Epithelial cell of esophagus (primary cell): ENCODE results near the gene CBR1.

Experiments used
- DNase-seq: peaks from one replicate; pipeline ENCODE4 v3.0.0; 2010; ENCODE audit warnings: low read depth
- H3K4me3 ChIP-seq: 2 replicates; pipeline ENCODE4 v1.5.1; 2011; ENCODE audit warnings: mild to moderate bottlenecking, low read length, control low read depth
- CTCF ChIP-seq: IDR thresholded peaks from 2 replicates; pipeline ENCODE4 v1.5.1; 2011; ENCODE audit warnings: low read depth, mild to moderate bottlenecking, low read length, control low read depth, inconsistent platforms; ENCODE audit not compliant: insufficient read depth; ENCODE audit errors: missing control alignments

Gene CBR1

GRCh38 chr21:36028127-36029069 is 41.4 kb upstream of the CBR1 start:
- DNase-seq, result peak; percentile 77
- H3K4me3 ChIP-seq, result no peak overlapping the region
- peak; percentile 98 for TF ChIP-seq CTCF

GRCh38 chr21:36029309-36029708 is 40.5 kb upstream of the CBR1 start:
- TF ChIP-seq CTCF, result no peak
- no peak overlapping the region for H3K4me3 ChIP-seq
- no peak for DNase-seq

- no peak overlapping the region for H3K4me3 ChIP-seq
- TF ChIP-seq CTCF, result no peak
- DNase-seq, result no peak
Observed at GRCh38 chr21:36030581-36031189, 39.1 kb upstream of the CBR1 start.

GRCh38 chr21:36032647-36033406 is 37.0 kb upstream of the CBR1 start:
- H3K4me3 ChIP-seq, result no peak overlapping the region
- TF ChIP-seq CTCF, result no peak
- no peak for DNase-seq

- no peak for TF ChIP-seq CTCF
- DNase-seq, result no peak
- no peak overlapping the region for H3K4me3 ChIP-seq
Observed at GRCh38 chr21:36034211-36034913, 35.5 kb upstream of the CBR1 start.

GRCh38 chr21:36035381-36035791 is 34.4 kb upstream of the CBR1 start:
- no peak for TF ChIP-seq CTCF
- no peak for DNase-seq
- no peak overlapping the region for H3K4me3 ChIP-seq
